SK-N-SH (cell line): ENCODE measurements around the gene TRPM3. TPM values are rescaled to one million over a fixed set of nuclear protein-coding genes. Genes with fewer than 3 reads are reported as not detected.

Source experiments
- CTCF ChIA-PET: fragments of 300-600, 350-600 bp; formaldehyde crosslinking; extraction: SDS; loops from one replicate; lab custom pipeline; 2021; lab: Yijun Ruan, JAX
- POLR2A ChIA-PET: fragments of 350-600 bp; sonication (Branson Sonifier 250); formaldehyde crosslinking; extraction: SDS; loops from one replicate; lab custom pipeline; 2020; ENCODE audit warnings: antibody characterized with exemption, inconsistent platforms; lab: Yijun Ruan, JAX
- DNase-seq: peaks from one replicate; pipeline ENCODE4 v3.0.0; 2012
- H2AFZ ChIP-seq: fragments of 200-600 bp; sonication (generic); 2 replicates; pipeline ENCODE4 v1.8.1; 2016; ENCODE audit warnings: antibody characterized with exemption, mild to moderate bottlenecking, low read depth
- H3F3A ChIP-seq: fragments of 200-600 bp; sonication (generic); replicated peaks from 2 replicates; pipeline ENCODE3; 2016; ENCODE audit warnings: antibody characterized with exemption, mild to moderate bottlenecking; ENCODE audit not compliant: insufficient read depth
- H3K27ac ChIP-seq, 2 experiments: fragments of 200-500 bp in 1 of 2; fragments of 200-600 bp in 1 of 2; sonication (Bioruptor generic) in 1 of 2; sonication (generic), shearing (Covaris generic) in 1 of 2; 2 replicates each; pipeline versions ENCODE4 v1.5.1 to v1.6.1; 2014 to 2016; ENCODE audit warnings: low read depth in 2 of 2, inconsistent platforms in 1 of 2, low read length in 1 of 2, mild to moderate bottlenecking in 1 of 2, mixed read lengths in 1 of 2
- H3K27me3 ChIP-seq: fragments of 200-600 bp; sonication (generic), shearing (Covaris generic); 2 replicates; pipeline ENCODE4 v1.6.1; 2016; ENCODE audit warnings: mixed run types; ENCODE audit not compliant: insufficient read depth
- H3K36me3 ChIP-seq, 2 experiments: fragments of 200-500 bp in 1 of 2; fragments of 200-600 bp in 1 of 2; sonication (Bioruptor generic) in 1 of 2; sonication (generic) in 1 of 2; replicated peaks in 1 of 2; 2 replicates each; pipeline versions ENCODE3 to v1.5.1; 2014 to 2016; ENCODE audit warnings: low read length in 1 of 2, mild to moderate bottlenecking in 1 of 2; ENCODE audit not compliant: insufficient read depth in 2 of 2, control insufficient read depth in 1 of 2
- H3K4me1 ChIP-seq, 2 experiments: fragments of 200-500 bp in 1 of 2; fragments of 200-600 bp in 1 of 2; sonication (Bioruptor generic) in 1 of 2; sonication (generic), shearing (Covaris generic) in 1 of 2; 2 replicates each; pipeline versions ENCODE4 v1.5.1 to v1.6.1; 2014 to 2016; ENCODE audit warnings: low read depth in 1 of 2, low read length in 1 of 2, mixed run types in 1 of 2; ENCODE audit not compliant: insufficient read depth in 2 of 2, control insufficient read depth in 1 of 2
- H3K4me2 ChIP-seq: fragments of 200-600 bp; sonication (generic), shearing (Covaris generic); 2 replicates; pipeline ENCODE4 v1.6.1; 2017; ENCODE audit warnings: mixed run types
- H3K4me3 ChIP-seq, 2 experiments: fragments of 200-500 bp in 1 of 2; fragments of 200-600 bp in 1 of 2; sonication (Bioruptor generic) in 1 of 2; sonication (generic), shearing (Covaris generic) in 1 of 2; 2 replicates each; pipeline versions ENCODE4 v1.5.1 to v1.8.1; 2014 to 2016; ENCODE audit warnings: low read depth in 2 of 2, inconsistent platforms in 1 of 2, low read length in 1 of 2, mild to moderate bottlenecking in 1 of 2, mixed read lengths in 1 of 2, moderate library complexity in 1 of 2
- H3K79me2 ChIP-seq: fragments of 200-600 bp; sonication (generic); 2 replicates; pipeline ENCODE4 v1.8.1; 2017; ENCODE audit warnings: mild to moderate bottlenecking; ENCODE audit not compliant: insufficient read depth
- H3K9ac ChIP-seq: fragments of 200-600 bp; sonication (generic); 2 replicates; pipeline ENCODE4 v1.6.1; 2017; ENCODE audit warnings: mixed run types
- H3K9me2 ChIP-seq: fragments of 200-600 bp; sonication (generic); 2 replicates; pipeline ENCODE4 v1.6.1; 2017; ENCODE audit warnings: mixed run types
- H3K9me3 ChIP-seq: fragments of 200-600 bp; sonication (generic); 2 replicates; pipeline ENCODE4 v1.6.1; 2017; ENCODE audit warnings: mixed run types, mild to moderate bottlenecking, moderate library complexity
- H4K20me1 ChIP-seq: fragments of 200-600 bp; sonication (generic); 2 replicates; pipeline ENCODE4 v1.6.1; 2017; ENCODE audit warnings: mild to moderate bottlenecking, mixed run types; ENCODE audit not compliant: insufficient read depth
- FOSL2 ChIP-seq: IDR thresholded peaks from 2 replicates; pipeline ENCODE4 v1.4.0; 2012; ENCODE audit warnings: low read depth, mild to moderate bottlenecking, moderate library complexity, borderline replicate concordance
- FOXJ3 ChIP-seq: sonication (generic); formaldehyde crosslinking; IDR thresholded peaks from 2 replicates; pipeline ENCODE4 v1.5.1; 2020; ENCODE audit warnings: mild to moderate bottlenecking, missing genetic modification reagents
- GATA2 ChIP-seq: sonication (generic); formaldehyde crosslinking; IDR thresholded peaks from 2 replicates; pipeline ENCODE4 v1.5.0; 2020; ENCODE audit warnings: mild to moderate bottlenecking, missing genetic modification reagents
- NFIC ChIP-seq: IDR thresholded peaks from 2 replicates; pipeline ENCODE4 v1.4.0; 2012; ENCODE audit warnings: borderline replicate concordance
- NRF1 ChIP-seq: IDR thresholded peaks from 2 replicates; pipeline ENCODE4 v1.6.1; 2012; ENCODE audit warnings: low read depth, mild to moderate bottlenecking, low read length
- REST ChIP-seq: IDR thresholded peaks from 2 replicates; pipeline ENCODE4 v1.6.1; 2012; ENCODE audit warnings: mild to moderate bottlenecking, low read depth, low read length, moderate library complexity
- RXRA ChIP-seq: IDR thresholded peaks from 2 replicates; pipeline ENCODE4 v1.4.0; 2012; ENCODE audit warnings: low read depth, mild to moderate bottlenecking, borderline replicate concordance
- SMC3 ChIP-seq: IDR thresholded peaks from 2 replicates; pipeline ENCODE4 v1.6.1; 2012; ENCODE audit warnings: low read depth, low read length, improper control_type of control experiment
- TAF1 ChIP-seq: IDR thresholded peaks from 2 replicates; pipeline ENCODE4 v1.6.1; 2012; ENCODE audit warnings: low read depth, mild to moderate bottlenecking, low read length, moderate library complexity, borderline replicate concordance
- TCF12 ChIP-seq: IDR thresholded peaks from 2 replicates; pipeline ENCODE4 v1.4.0; 2012
- TEAD4 ChIP-seq: IDR thresholded peaks from 2 replicates; pipeline ENCODE4 v1.4.0; 2012; ENCODE audit warnings: mild to moderate bottlenecking, borderline replicate concordance; ENCODE audit not compliant: insufficient read depth
- YY1 ChIP-seq: IDR thresholded peaks from 2 replicates; pipeline ENCODE4 v1.4.0; 2012; ENCODE audit warnings: low read depth, mild to moderate bottlenecking
- WGBS: methylation state at CpG from one replicate; pipeline ENCODE4 v1.1.6; 2017; ENCODE audit warnings: low lambda C conversion rate; 5-methylcytosine and 5-hydroxymethylcytosine counted together
- polyA plus RNA-seq, 3 experiments: library from polyadenylated mRNA; depleted of rRNA; stranded (reverse); fragments of >200 nt; gene quantifications; 2 replicates each; pipeline ENCODE4 v1.2.3, GENCODE V29; 2012
- TF ChIP-seq, protein P1 (sequence below): fragments of 200-600 bp; sonication (generic); IDR thresholded peaks from 2 replicates; pipeline ENCODE4 v1.6.1; 2017; ENCODE audit warnings: antibody characterized with exemption, mild to moderate bottlenecking, moderate library complexity

The TRPM3 gene
- polyA plus RNA-seq, 1 of the 3 experiments (the other 2 are of a cell fraction): not detected

DNA sequence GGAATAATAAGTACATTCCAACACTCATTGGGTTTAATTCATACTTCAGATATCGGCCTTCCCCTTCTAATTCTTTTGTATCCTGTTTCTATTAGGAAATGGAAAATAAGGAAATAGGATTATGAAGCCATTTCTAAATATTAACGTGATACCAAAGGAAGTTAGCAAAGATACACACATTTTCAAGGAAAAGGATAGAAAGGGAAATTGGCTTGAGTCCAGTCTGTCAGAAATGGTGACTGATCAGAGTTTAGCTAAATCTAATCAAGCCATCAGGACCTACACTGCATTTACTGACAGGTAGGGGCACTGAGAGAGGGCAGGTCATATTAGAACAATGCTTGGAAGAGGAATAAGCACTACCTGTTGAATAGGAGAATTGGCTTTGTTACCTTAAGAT, 3.1 kb downstream of the TRPM3 start (continued):
- TF ChIP-seq TEAD4 (no peak), FOXJ3 (CRISPR knock-in tag) (no peak), GATA2 (no peak)
- TF ChIP-seq, all 33 proteins: peak for 0

- TF ChIP-seq YY1 (no peak), RXRA (no peak), REST (no peak), SMC3 (no peak), FOXJ3 (CRISPR knock-in tag) (no peak), TCF12 (no peak), NFIC (no peak)
- TF ChIP-seq, protein P1, sequence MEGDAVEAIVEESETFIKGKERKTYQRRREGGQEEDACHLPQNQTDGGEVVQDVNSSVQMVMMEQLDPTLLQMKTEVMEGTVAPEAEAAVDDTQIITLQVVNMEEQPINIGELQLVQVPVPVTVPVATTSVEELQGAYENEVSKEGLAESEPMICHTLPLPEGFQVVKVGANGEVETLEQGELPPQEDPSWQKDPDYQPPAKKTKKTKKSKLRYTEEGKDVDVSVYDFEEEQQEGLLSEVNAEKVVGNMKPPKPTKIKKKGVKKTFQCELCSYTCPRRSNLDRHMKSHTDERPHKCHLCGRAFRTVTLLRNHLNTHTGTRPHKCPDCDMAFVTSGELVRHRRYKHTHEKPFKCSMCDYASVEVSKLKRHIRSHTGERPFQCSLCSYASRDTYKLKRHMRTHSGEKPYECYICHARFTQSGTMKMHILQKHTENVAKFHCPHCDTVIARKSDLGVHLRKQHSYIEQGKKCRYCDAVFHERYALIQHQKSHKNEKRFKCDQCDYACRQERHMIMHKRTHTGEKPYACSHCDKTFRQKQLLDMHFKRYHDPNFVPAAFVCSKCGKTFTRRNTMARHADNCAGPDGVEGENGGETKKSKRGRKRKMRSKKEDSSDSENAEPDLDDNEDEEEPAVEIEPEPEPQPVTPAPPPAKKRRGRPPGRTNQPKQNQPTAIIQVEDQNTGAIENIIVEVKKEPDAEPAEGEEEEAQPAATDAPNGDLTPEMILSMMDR: no peak
- no peaks in the 10 kb centered on the region; the same call in 1 of the 2 replicates for H3K9me2 ChIP-seq
- no peak overlapping the region for H3K4me2 ChIP-seq
- ChIA-PET CTCF (no interaction called here), POLR2A (no interaction called here)
- DNase-seq: no peak
- no peaks in the 10 kb centered on the region for H3K36me3 ChIP-seq
- H3K4me1 ChIP-seq: no peaks in the 10 kb centered on the region
- H3K9ac ChIP-seq: no peak overlapping the region
- H3K9me3 ChIP-seq: no peaks in the 10 kb centered on the region
- H3K4me3 ChIP-seq: no peak overlapping the region
- H3K27ac ChIP-seq: no peak overlapping the region
- no peaks in the 10 kb centered on the region for H4K20me1 ChIP-seq
- H3F3A ChIP-seq: no peaks in the 10 kb centered on the region
- WGBS: 0% methylated on average over 2 of the region's 3 CpGs
- no peaks in the 10 kb centered on the region for H3K79me2 ChIP-seq
- H2AFZ ChIP-seq: no peak overlapping the region
- no peaks in the 10 kb centered on the region; the same call in 1 of the 2 replicates for H3K27me3 ChIP-seq
These were observed 5.9 kb downstream of the TRPM3 start for GRCh38 chr9:71115448-71115975.

GRCh38 chr9:71112866-71113265, 8.6 kb downstream of the TRPM3 start:
- Histone ChIP-seq H3K9me3 (no peaks in the 10 kb centered on the region), H3K4me2 (no peak overlapping the region), H3F3A (no peaks in the 10 kb centered on the region), H3K9me2 (no peaks in the 10 kb centered on the region; the same call in 1 of the 2 replicates), H2AFZ (no peak overlapping the region), H3K27me3 (no peaks in the 10 kb centered on the region; the same call in 1 of the 2 replicates), H3K4me1 (no peaks in the 10 kb centered on the region), H4K20me1 (no peaks in the 10 kb centered on the region), H3K4me3 (no peak overlapping the region), H3K27ac (no peak overlapping the region), H3K36me3 (no peaks in the 10 kb centered on the region), H3K9ac (no peak overlapping the region), H3K79me2 (no peaks in the 10 kb centered on the region)
- TF ChIP-seq FOSL2: no peak
- TF ChIP-seq TAF1: no peak
- TF ChIP-seq NRF1: no peak
- no peak for TF ChIP-seq FOXJ3 (CRISPR knock-in tag)
- ChIA-PET POLR2A (no interaction called here), CTCF (no interaction called here)
- 0% methylated on average over 1 of the region's 1 CpG for WGBS
- no peak for DNase-seq
